Left ventricle myocardium superior (tissue), 1 donor: ENCODE results near the gene AP1M2. TPM values are rescaled to one million over a fixed set of nuclear protein-coding genes. Genes with fewer than 3 reads are reported as not detected.

Source experiments
- microRNA-seq: library from miRNA; unstranded; fragments of <30 nt; microRNA quantifications from one replicate; pipeline ENCODE4 v1.2.0, GENCODE V29; 2020; ENCODE audit warnings: borderline number of aligned reads
- total RNA-seq: library from RNA; stranded (reverse); fragmentation: NEBNext Ultra II Directional; extraction: Animal tissue kit (Norgen Biotek cat#: 25700); gene quantifications from one replicate; pipeline ENCODE4 v1.2.1, GENCODE V29; 2021
- donor health status: DM: no; HTN: yes; CAD: no; lungs with severe emphysema.

AP1M2 gene
- total RNA-seq, 1 donor from 2014 or later: not detected

Small RNAs within 50 kb of the gene (microRNA-seq; reads per million reads assigned to microRNA genes)
- gene MIR1238: not detected

Other genes with a start within 250 kb of the AP1M2 start
- gene ICAM3, start 247.7 kb downstream of the AP1M2 start, total RNA-seq: 25.3 TPM
- gene TYK2, start 206.7 kb downstream of the AP1M2 start, total RNA-seq: 56.0 TPM
- gene CDC37, start 183.8 kb downstream of the AP1M2 start, total RNA-seq: 157 TPM
- gene PDE4A, start 166.8 kb downstream of the AP1M2 start, total RNA-seq: 36.1 TPM
- 87.7 TPM for gene KEAP1, start 84.0 kb downstream of the AP1M2 start, total RNA-seq
- gene S1PR5, start 69.9 kb downstream of the AP1M2 start, total RNA-seq: not detected
- 61.4 TPM for gene ATG4D, start 43.4 kb downstream of the AP1M2 start, total RNA-seq
- gene KRI1, start 21.3 kb downstream of the AP1M2 start, total RNA-seq: 9.3 TPM
- 8.3 TPM for gene CDKN2D, start 18.3 kb downstream of the AP1M2 start, total RNA-seq
- 71.8 TPM for gene SLC44A2, start 38.2 kb upstream of the AP1M2 start, total RNA-seq
- gene ILF3, start 67.0 kb upstream of the AP1M2 start, total RNA-seq: 118 TPM
- 29.1 TPM for gene QTRT1, start 114.1 kb upstream of the AP1M2 start, total RNA-seq
- 201 TPM for gene DNM2, start 130.8 kb upstream of the AP1M2 start, total RNA-seq
- 29.8 TPM for gene TMED1, start 248.9 kb upstream of the AP1M2 start, total RNA-seq